ENCODE data around the gene PLXNB2. TPM values are rescaled to one million over a fixed set of nuclear protein-coding genes. Genes with fewer than 3 reads are reported as not detected.

Gene PLXNB2
- polyA plus RNA-seq, 3 donors, result 38.2 to 368 (median 70.5) TPM

DNA sequence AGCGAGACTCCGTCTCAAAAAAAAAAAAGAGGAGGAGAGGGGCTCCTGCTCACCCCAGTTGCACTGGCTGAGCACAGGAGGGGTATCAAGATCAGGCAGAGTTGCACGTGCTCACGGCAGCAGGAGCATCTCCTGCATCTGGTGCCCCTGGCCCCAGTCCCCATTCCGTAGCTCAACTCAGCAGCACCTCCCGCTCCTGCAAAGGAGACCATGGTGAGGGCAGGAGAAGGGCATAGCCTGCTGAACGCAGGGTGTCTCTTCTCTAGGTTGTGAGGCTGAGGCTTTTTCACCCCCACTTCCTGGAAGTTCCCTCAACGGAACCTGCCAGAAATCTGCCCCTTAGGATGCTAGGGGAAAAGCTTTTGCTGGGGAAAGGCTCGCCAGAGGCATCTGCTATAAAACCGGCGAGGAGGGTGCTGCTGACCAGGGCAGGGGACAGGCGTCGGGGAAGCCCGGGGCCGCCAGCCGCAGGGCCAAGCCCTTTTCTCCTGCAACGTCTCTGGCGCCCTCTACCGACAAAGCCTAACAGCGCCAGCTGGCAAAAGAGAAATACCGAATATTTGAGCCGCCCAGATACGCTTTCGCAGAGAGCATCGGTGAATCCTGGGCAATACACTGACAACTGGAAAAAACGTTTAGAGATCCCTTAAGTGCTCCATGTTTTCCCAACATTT is 34.7 kb upstream of the PLXNB2 start:
- 8% methylated on average over 21 of the region's 26 CpGs for WGBS (ENCODE audit: insufficient coverage)
- Histone ChIP-seq H3K4me2 (replicated peaks; ENCODE audit: extremely low read depth, low read length, poor library complexity, severe bottlenecking) (peak overlapping the region; percentile 99), H3K4me3 (replicated peaks in 1 of 3; ENCODE audit: low read depth in 2 of 3, low read length in 3 of 3) (peak overlapping the region; percentile 52 to 87 (median 53)), H2AFZ (ENCODE audit: insufficient read depth, low read depth, low read length, poor library complexity, severe bottlenecking) (peak overlapping the region; percentile 64), H3K4me1 (ENCODE audit: control insufficient read depth in 1 of 2, insufficient read depth in 2 of 2, low read length in 2 of 2) (peaks cover 12 to 25% of the 10 kb centered on the region in 2 donors), H3K9ac (ENCODE audit: insufficient read depth, low read length, poor library complexity, severe bottlenecking) (peak overlapping the region; percentile 93), H4K20me1 (ENCODE audit: insufficient read depth, low read length) (peaks cover 12% of the 10 kb centered on the region), H3K9me3 (replicated peaks in 1 of 2; ENCODE audit: control insufficient read depth in 1 of 2, insufficient read depth in 1 of 2, low read length in 2 of 2) (no peaks in the 10 kb centered on the region), H3K27me3 (ENCODE audit: control insufficient read depth in 2 of 2, insufficient read depth in 2 of 2, low read length in 2 of 2) (no peaks in the 10 kb centered on the region), H3K36me3 (replicated peaks in 1 of 2; ENCODE audit: control insufficient read depth in 1 of 2, insufficient read depth in 2 of 2, low read length in 2 of 2) (no peaks in the 10 kb centered on the region), H3K27ac (ENCODE audit: low read depth in 1 of 2, low read length in 2 of 2) (peak overlapping the region in 1 of 2 donors; percentile 65), H3K79me2 (ENCODE audit: insufficient read depth, low read length) (peaks cover 22% of the 10 kb centered on the region)
- TF ChIP-seq, protein P1, sequence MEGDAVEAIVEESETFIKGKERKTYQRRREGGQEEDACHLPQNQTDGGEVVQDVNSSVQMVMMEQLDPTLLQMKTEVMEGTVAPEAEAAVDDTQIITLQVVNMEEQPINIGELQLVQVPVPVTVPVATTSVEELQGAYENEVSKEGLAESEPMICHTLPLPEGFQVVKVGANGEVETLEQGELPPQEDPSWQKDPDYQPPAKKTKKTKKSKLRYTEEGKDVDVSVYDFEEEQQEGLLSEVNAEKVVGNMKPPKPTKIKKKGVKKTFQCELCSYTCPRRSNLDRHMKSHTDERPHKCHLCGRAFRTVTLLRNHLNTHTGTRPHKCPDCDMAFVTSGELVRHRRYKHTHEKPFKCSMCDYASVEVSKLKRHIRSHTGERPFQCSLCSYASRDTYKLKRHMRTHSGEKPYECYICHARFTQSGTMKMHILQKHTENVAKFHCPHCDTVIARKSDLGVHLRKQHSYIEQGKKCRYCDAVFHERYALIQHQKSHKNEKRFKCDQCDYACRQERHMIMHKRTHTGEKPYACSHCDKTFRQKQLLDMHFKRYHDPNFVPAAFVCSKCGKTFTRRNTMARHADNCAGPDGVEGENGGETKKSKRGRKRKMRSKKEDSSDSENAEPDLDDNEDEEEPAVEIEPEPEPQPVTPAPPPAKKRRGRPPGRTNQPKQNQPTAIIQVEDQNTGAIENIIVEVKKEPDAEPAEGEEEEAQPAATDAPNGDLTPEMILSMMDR (IDR thresholded peaks at IDR 0.05), result peak; percentile 89
- no peaks in the 10 kb centered on the region for H3K9me3 Mint-ChIP-seq
- peak; percentile 82 to 87 (median 86) for DNase-seq
- peaks cover 9% of the 10 kb centered on the region for H3K4me1 Mint-ChIP-seq
- intact Hi-C loops (cut with micrococcal nuclease), result loop anchor here (1.0 to 5.0 kb wide), 3 partner anchors 65 to 97 kb away; partner anchors contain the start of gene TUBGCP6 (in 1 of the 2)
- H3K27ac Mint-ChIP-seq, result peak overlapping the region; percentile 60 to 86 (median 65)
- peaks cover 2 to 4% (median 4%) of the 10 kb centered on the region in 3 donors for H3K27me3 Mint-ChIP-seq (ENCODE audit: low read depth in 3 of 3)
- peaks cover 0 to 5% of the 10 kb centered on the region in 2 donors for H3K36me3 Mint-ChIP-seq
- H3K4me3 Mint-ChIP-seq, result peak overlapping the region; percentile 77 to 80

DNA sequence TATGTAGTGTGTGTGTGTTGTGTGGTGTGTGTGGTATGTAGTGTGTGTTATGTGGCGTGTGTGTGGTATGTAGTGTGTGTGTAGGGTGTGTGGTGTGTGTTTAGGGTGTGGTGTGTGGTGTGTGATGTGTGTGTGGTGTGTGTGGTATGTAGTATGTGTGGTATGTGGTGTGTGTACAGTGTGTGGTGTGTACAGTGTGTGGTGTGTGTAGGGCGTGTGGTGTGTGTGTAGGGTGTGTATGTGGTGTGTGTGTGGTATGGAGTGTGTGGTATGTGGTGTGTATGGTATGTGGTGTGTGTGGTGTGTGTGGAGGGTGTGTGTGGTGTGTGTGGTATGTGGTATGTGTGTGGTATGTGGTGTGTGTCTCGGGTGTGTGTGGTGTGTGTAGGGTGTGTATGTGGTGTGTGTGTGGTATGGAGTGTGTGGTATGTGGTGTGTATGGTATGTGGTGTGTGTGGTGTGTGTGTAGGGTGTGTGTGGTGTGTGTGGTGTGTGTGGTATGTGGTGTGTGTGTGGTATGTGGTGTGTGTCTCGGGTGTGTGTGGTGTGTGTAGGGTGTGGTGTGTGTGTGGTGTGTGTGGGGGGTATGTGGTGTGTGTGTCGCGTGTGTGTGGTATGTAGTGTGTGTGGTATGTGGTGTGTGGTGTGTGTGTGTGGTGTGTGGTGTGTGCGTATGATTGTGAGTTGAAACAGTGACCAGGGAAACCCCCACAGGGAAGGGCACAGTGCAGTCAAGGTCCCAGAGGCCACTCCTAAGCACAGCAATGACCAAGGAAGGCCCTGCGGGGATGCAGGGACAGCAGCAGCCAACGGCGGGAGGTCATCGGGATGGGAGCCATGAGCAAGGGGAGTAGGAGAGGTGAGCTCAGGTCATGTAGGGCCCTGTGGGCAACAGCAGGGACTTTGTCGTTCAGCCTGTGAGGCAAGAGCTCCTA is 32.8 kb upstream of the PLXNB2 start:
- peaks cover 9% of the 10 kb centered on the region for H3K79me2 ChIP-seq (ENCODE audit: insufficient read depth, low read length)
- Mint-ChIP-seq H3K36me3 (no peaks in the 10 kb centered on the region), H3K4me3 (no peak overlapping the region), H3K27ac (no peak overlapping the region), H3K4me1 (peaks cover 9% of the 10 kb centered on the region), H3K27me3 (ENCODE audit: low read depth in 3 of 3) (peaks cover 2 to 4% (median 4%) of the 10 kb centered on the region in 3 donors), H3K9me3 (no peaks in the 10 kb centered on the region)
- WGBS (ENCODE audit: insufficient coverage), result 81% methylated on average over 7 of the region's 12 CpGs
- no peak overlapping the region for H3K4me2 ChIP-seq (replicated peaks; ENCODE audit: extremely low read depth, low read length, poor library complexity, severe bottlenecking)
- H3K4me1 ChIP-seq (ENCODE audit: control insufficient read depth in 1 of 2, insufficient read depth in 2 of 2, low read length in 2 of 2), result peaks cover 12 to 14% of the 10 kb centered on the region in 2 donors
- no peaks in the 10 kb centered on the region for H3K36me3 ChIP-seq (replicated peaks in 1 of 2; ENCODE audit: control insufficient read depth in 1 of 2, insufficient read depth in 2 of 2, low read length in 2 of 2)
- no peaks in the 10 kb centered on the region for H3K9me3 ChIP-seq (replicated peaks in 1 of 2; ENCODE audit: control insufficient read depth in 1 of 2, insufficient read depth in 1 of 2, low read length in 2 of 2)
- H4K20me1 ChIP-seq (ENCODE audit: insufficient read depth, low read length), result no peaks in the 10 kb centered on the region
- H3K27me3 ChIP-seq (ENCODE audit: control insufficient read depth in 2 of 2, insufficient read depth in 2 of 2, low read length in 2 of 2), result no peaks in the 10 kb centered on the region
- DNase-seq, result peak in 1 of 3 donors; percentile 17
- no peak overlapping the region for H3K9ac ChIP-seq (ENCODE audit: insufficient read depth, low read length, poor library complexity, severe bottlenecking)
- intact Hi-C loops (cut with micrococcal nuclease), result loop anchor here in 1 of 2 donors (5.0 kb wide), 1 partner anchor 63 kb away; no protein-coding TSS in a partner anchor
- no peak overlapping the region for H2AFZ ChIP-seq (ENCODE audit: insufficient read depth, low read depth, low read length, poor library complexity, severe bottlenecking)
- H3K27ac ChIP-seq (ENCODE audit: low read depth in 1 of 2, low read length in 2 of 2), result no peak overlapping the region
- H3K4me3 ChIP-seq (replicated peaks in 1 of 3; ENCODE audit: low read depth in 2 of 3, low read length in 3 of 3), result no peak overlapping the region
- TF ChIP-seq, protein P1 (IDR thresholded peaks at IDR 0.05), result no peak
